Breast epithelium (tissue), 3 donors: Measurements from ENCODE around the gene SENP8.

Experiments used
- CTCF ChIP-seq, 3 donors: fragments of 450-650 bp; IDR thresholded peaks; one replicate each; pipeline ENCODE4 v1.5.1; 2016 to 2017; ENCODE audit warnings: antibody characterized with exemption in 3 of 3, mild to moderate bottlenecking in 3 of 3, moderate library complexity in 3 of 3
- POLR2A ChIP-seq: fragments of 450-650 bp; IDR thresholded peaks from one replicate; pipeline ENCODE4 v1.6.1; 2016; ENCODE audit warnings: antibody characterized with exemption, mild to moderate bottlenecking, moderate library complexity

- TF ChIP-seq CTCF (IDR thresholded peaks at IDR 0.05) (no peak), POLR2A (no peak)
Measured at GRCh38 chr15:72124218-72124617, 6.0 kb downstream of the SENP8 start.
